Stimulated activated CD4-positive, alpha-beta T cell treated with anti-CD3 and anti-CD28 coated beads, Interleukin-12 subunit alpha, Interleukin-12 subunit beta, amount 100 ng/mL, for 4 hours (primary cell): Measurements from ENCODE around the gene INSRR.

Experiments used
- DNase-seq: peaks from one replicate; pipeline ENCODE4 v3.0.0-alpha.2; 2020

The INSRR gene

GRCh38 chr1:156893048-156893953, 34.4 kb upstream of the INSRR start, which contains the start of gene PEAR1:
PEAR1 (plus strand) TSS chr1:156893718; CDS start chr1:156903927, 10,209 bp downstream.
- DNase-seq: no peak

- DNase-seq: peak; percentile 87
These were observed 33.5 kb upstream of the INSRR start for GRCh38 chr1:156892190-156893047.

- DNase-seq: peak; percentile 57
These were observed 31.1 kb upstream of the INSRR start for GRCh38 chr1:156889802-156890580.

GRCh38 chr1:156887734-156888133, 28.8 kb upstream of the INSRR start:
- DNase-seq: no peak

GRCh38 chr1:156887317-156887716, 28.4 kb upstream of the INSRR start:
- no peak for DNase-seq

- DNase-seq: no peak
These were observed 27.8 kb upstream of the INSRR start for GRCh38 chr1:156886583-156887281.

- no peak for DNase-seq
These were observed 27.0 kb upstream of the INSRR start for GRCh38 chr1:156885880-156886355.

GRCh38 chr1:156885314-156885713, 26.4 kb upstream of the INSRR start:
- DNase-seq: no peak

GRCh38 chr1:156884560-156885184, 25.8 kb upstream of the INSRR start:
- no peak for DNase-seq

- DNase-seq: no peak
These were observed 25.0 kb upstream of the INSRR start for GRCh38 chr1:156883919-156884318.

GRCh38 chr1:156882543-156882942, 23.6 kb upstream of the INSRR start:
- no peak for DNase-seq

GRCh38 chr1:156881663-156882062, 22.7 kb upstream of the INSRR start:
- no peak for DNase-seq

GRCh38 chr1:156881101-156881500, 22.2 kb upstream of the INSRR start:
- no peak for DNase-seq

- no peak for DNase-seq
These were observed 21.6 kb upstream of the INSRR start for GRCh38 chr1:156880473-156880872.

- DNase-seq: no peak
These were observed 21.0 kb upstream of the INSRR start for GRCh38 chr1:156879876-156880275.

GRCh38 chr1:156877433-156878170, 18.7 kb upstream of the INSRR start:
- no peak for DNase-seq

GRCh38 chr1:156876281-156876680, 17.4 kb upstream of the INSRR start:
- DNase-seq: no peak

- DNase-seq: no peak
These were observed 16.4 kb upstream of the INSRR start for GRCh38 chr1:156875341-156875615.

- DNase-seq: no peak
These were observed 15.8 kb upstream of the INSRR start for GRCh38 chr1:156874572-156875340.

GRCh38 chr1:156874142-156874541, 15.2 kb upstream of the INSRR start:
- DNase-seq: no peak
